Neural cell (in vitro differentiated cells): Measurements from ENCODE around the gene KRT85.

Experiments used
- EP300 ChIP-seq: fragments of 450-650 bp; conservative IDR thresholded peaks from 2 replicates; pipeline ENCODE4 v1.6.1; 2014; ENCODE audit warnings: antibody characterized with exemption, mild to moderate bottlenecking, moderate library complexity; ENCODE audit not compliant: poor library complexity, severe bottlenecking
- EZH2 ChIP-seq: fragments of 200-600, 300-800 bp; shearing (Covaris generic), sonication (generic); IDR thresholded peaks from 2 replicates; pipeline ENCODE4 v1.6.1; 2014; ENCODE audit warnings: antibody characterized with exemption, low read length, borderline replicate concordance, mild to moderate bottlenecking; ENCODE audit not compliant: insufficient read depth, poor library complexity, severe bottlenecking
- MXI1 ChIP-seq: fragments of 450-650 bp; conservative IDR thresholded peaks from 2 replicates; pipeline ENCODE4 v1.6.1; 2014; ENCODE audit warnings: antibody characterized with exemption, mild to moderate bottlenecking; ENCODE audit not compliant: poor library complexity, severe bottlenecking
- POLR2AphosphoS5 ChIP-seq: IDR thresholded peaks from 2 replicates; pipeline ENCODE4 v1.6.1; 2012
- RAD21 ChIP-seq: fragments of 450-650 bp; conservative IDR thresholded peaks from 2 replicates; pipeline ENCODE4 v1.6.1; 2014; ENCODE audit warnings: antibody characterized with exemption, mild to moderate bottlenecking, moderate library complexity
- TF ChIP-seq, protein P1 (sequence below): fragments of 450-650 bp; IDR thresholded peaks from 2 replicates; pipeline ENCODE4 v1.5.1; 2014; ENCODE audit warnings: antibody characterized with exemption, mild to moderate bottlenecking, moderate library complexity; ENCODE audit not compliant: poor library complexity, severe bottlenecking
- TF ChIP-seq, protein P2 (sequence below): IDR thresholded peaks from 2 replicates; pipeline ENCODE4 v1.6.1; 2012; ENCODE audit warnings: borderline replicate concordance

DNA sequence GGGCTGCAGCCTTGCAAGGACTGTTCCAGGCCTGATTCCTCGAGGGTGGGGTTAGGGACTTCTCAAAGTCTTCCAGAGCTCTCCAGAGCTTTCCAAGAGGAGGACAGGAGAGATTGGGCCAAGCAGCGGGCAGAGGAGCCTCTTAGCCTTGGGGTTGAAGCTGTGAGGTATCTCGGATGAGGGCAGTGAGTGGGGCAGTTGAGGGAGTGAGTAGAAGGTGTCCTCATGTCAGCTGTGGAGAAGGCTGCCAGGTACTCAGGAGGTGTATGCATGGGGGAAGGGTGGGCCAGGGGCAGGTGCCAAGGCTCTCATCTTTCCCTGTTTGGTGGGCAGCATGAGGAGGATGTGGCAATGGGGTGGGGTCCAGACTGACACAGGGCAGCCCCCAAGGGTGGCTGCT, 53.8 kb downstream of the KRT85 start:
- TF ChIP-seq RAD21 (no peak), EP300 (no peak), EZH2 (no peak), MXI1 (no peak), POLR2AphosphoS5 (no peak)
- TF ChIP-seq, protein P1, sequence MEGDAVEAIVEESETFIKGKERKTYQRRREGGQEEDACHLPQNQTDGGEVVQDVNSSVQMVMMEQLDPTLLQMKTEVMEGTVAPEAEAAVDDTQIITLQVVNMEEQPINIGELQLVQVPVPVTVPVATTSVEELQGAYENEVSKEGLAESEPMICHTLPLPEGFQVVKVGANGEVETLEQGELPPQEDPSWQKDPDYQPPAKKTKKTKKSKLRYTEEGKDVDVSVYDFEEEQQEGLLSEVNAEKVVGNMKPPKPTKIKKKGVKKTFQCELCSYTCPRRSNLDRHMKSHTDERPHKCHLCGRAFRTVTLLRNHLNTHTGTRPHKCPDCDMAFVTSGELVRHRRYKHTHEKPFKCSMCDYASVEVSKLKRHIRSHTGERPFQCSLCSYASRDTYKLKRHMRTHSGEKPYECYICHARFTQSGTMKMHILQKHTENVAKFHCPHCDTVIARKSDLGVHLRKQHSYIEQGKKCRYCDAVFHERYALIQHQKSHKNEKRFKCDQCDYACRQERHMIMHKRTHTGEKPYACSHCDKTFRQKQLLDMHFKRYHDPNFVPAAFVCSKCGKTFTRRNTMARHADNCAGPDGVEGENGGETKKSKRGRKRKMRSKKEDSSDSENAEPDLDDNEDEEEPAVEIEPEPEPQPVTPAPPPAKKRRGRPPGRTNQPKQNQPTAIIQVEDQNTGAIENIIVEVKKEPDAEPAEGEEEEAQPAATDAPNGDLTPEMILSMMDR, result no peak
- TF ChIP-seq, protein P2, sequence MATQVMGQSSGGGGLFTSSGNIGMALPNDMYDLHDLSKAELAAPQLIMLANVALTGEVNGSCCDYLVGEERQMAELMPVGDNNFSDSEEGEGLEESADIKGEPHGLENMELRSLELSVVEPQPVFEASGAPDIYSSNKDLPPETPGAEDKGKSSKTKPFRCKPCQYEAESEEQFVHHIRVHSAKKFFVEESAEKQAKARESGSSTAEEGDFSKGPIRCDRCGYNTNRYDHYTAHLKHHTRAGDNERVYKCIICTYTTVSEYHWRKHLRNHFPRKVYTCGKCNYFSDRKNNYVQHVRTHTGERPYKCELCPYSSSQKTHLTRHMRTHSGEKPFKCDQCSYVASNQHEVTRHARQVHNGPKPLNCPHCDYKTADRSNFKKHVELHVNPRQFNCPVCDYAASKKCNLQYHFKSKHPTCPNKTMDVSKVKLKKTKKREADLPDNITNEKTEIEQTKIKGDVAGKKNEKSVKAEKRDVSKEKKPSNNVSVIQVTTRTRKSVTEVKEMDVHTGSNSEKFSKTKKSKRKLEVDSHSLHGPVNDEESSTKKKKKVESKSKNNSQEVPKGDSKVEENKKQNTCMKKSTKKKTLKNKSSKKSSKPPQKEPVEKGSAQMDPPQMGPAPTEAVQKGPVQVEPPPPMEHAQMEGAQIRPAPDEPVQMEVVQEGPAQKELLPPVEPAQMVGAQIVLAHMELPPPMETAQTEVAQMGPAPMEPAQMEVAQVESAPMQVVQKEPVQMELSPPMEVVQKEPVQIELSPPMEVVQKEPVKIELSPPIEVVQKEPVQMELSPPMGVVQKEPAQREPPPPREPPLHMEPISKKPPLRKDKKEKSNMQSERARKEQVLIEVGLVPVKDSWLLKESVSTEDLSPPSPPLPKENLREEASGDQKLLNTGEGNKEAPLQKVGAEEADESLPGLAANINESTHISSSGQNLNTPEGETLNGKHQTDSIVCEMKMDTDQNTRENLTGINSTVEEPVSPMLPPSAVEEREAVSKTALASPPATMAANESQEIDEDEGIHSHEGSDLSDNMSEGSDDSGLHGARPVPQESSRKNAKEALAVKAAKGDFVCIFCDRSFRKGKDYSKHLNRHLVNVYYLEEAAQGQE, result no peak
